Progenitor cell of endocrine pancreas (in vitro differentiated cells): ENCODE measurements around the gene RRP9. TPM values are rescaled to one million over a fixed set of nuclear protein-coding genes. Genes with fewer than 3 reads are reported as not detected.

Source experiments
- DNase-seq: peaks from one replicate; pipeline ENCODE4 v3.0.0; 2021; ENCODE audit warnings: low spot score; ENCODE audit not compliant: unreplicated experiment
- H3K27ac Mint-ChIP-seq: 2 replicates; pipeline ENCODE4 v1.8.0; 2021; ENCODE audit warnings: mild to moderate bottlenecking, moderate library complexity, mixed read lengths
- H3K27me3 Mint-ChIP-seq: 2 replicates; pipeline ENCODE4 v1.8.0; 2021; ENCODE audit warnings: mixed read lengths
- H3K36me3 Mint-ChIP-seq: 2 replicates; pipeline ENCODE4 v1.8.0; 2022; ENCODE audit warnings: mixed read lengths; ENCODE audit not compliant: insufficient read depth
- H3K4me1 Mint-ChIP-seq: 2 replicates; pipeline ENCODE4 v1.8.0; 2021; ENCODE audit warnings: low read depth, mixed read lengths
- H3K4me3 Mint-ChIP-seq: 2 replicates; pipeline ENCODE4 v1.8.0; 2021; ENCODE audit warnings: low read depth, mild to moderate bottlenecking, moderate library complexity, mixed read lengths
- H3K9me3 Mint-ChIP-seq: 2 replicates; pipeline ENCODE4 v1.8.0; 2021; ENCODE audit warnings: low read depth, mixed read lengths
- total RNA-seq: library from RNA; stranded (reverse); gene quantifications from 2 replicates; pipeline ENCODE4 v1.2.1, GENCODE V29; 2021
- TF ChIP-seq, protein P1 (sequence below): fragments of 200-600 bp; sonication (generic); IDR thresholded peaks from one replicate; pipeline ENCODE4 v1.5.0; 2021; ENCODE audit warnings: antibody characterized with exemption, mild to moderate bottlenecking; ENCODE audit not compliant: unreplicated experiment

Gene RRP9
- total RNA-seq, 1 donor from 2014 or later: 22.5 TPM

- no peaks in the 10 kb centered on the region for H3K4me1 Mint-ChIP-seq
- no peak overlapping the region for H3K4me3 Mint-ChIP-seq
- H3K27ac Mint-ChIP-seq: no peak overlapping the region
- TF ChIP-seq, protein P1, sequence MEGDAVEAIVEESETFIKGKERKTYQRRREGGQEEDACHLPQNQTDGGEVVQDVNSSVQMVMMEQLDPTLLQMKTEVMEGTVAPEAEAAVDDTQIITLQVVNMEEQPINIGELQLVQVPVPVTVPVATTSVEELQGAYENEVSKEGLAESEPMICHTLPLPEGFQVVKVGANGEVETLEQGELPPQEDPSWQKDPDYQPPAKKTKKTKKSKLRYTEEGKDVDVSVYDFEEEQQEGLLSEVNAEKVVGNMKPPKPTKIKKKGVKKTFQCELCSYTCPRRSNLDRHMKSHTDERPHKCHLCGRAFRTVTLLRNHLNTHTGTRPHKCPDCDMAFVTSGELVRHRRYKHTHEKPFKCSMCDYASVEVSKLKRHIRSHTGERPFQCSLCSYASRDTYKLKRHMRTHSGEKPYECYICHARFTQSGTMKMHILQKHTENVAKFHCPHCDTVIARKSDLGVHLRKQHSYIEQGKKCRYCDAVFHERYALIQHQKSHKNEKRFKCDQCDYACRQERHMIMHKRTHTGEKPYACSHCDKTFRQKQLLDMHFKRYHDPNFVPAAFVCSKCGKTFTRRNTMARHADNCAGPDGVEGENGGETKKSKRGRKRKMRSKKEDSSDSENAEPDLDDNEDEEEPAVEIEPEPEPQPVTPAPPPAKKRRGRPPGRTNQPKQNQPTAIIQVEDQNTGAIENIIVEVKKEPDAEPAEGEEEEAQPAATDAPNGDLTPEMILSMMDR: no peak
- no peak for DNase-seq
- no peaks in the 10 kb centered on the region for H3K36me3 Mint-ChIP-seq
- no peaks in the 10 kb centered on the region for H3K9me3 Mint-ChIP-seq
- H3K27me3 Mint-ChIP-seq: no peaks in the 10 kb centered on the region
These were observed 13.3 kb downstream of the RRP9 start for GRCh38 chr3:51928438-51928837.

GRCh38 chr3:51927061-51927977, 14.4 kb downstream of the RRP9 start:
- H3K9me3 Mint-ChIP-seq: no peaks in the 10 kb centered on the region
- H3K36me3 Mint-ChIP-seq: no peaks in the 10 kb centered on the region
- no peaks in the 10 kb centered on the region for H3K27me3 Mint-ChIP-seq
- no peak for DNase-seq
- no peak overlapping the region for H3K4me3 Mint-ChIP-seq
- H3K4me1 Mint-ChIP-seq: no peaks in the 10 kb centered on the region
- H3K27ac Mint-ChIP-seq: no peak overlapping the region
- TF ChIP-seq, protein P1: no peak

DNA sequence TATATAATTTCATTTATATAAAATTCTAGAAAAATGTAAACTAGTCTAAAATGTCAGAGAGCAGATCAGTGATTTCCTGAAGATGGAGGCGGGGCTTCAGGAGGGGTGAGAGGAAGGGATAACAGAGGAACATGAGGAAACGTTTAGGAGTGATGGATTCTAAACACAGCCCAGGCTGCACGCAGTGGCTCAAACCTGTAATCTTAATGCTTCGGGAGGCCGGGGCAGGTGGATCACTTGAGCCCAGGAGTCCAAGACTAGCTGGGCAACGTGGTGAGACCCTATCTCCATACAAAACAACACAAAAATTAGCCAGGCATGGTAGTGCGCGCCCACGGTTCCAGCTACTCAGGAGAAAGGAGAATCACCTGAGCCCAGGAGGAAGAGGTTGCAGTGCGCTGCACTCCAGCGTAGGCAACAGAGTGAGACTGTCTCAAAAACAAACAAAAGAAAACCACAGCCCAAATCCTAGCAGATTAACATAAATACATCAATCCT, 20.6 kb downstream of the RRP9 start:
- peaks cover 5% of the 10 kb centered on the region for H3K4me1 Mint-ChIP-seq
- no peaks in the 10 kb centered on the region for H3K9me3 Mint-ChIP-seq
- H3K27me3 Mint-ChIP-seq: no peaks in the 10 kb centered on the region
- no peak for DNase-seq
- H3K4me3 Mint-ChIP-seq: no peak overlapping the region
- H3K27ac Mint-ChIP-seq: no peak overlapping the region
- TF ChIP-seq, protein P1: no peak
- H3K36me3 Mint-ChIP-seq: no peaks in the 10 kb centered on the region

- DNase-seq: no peak
- Mint-ChIP-seq H3K9me3 (no peaks in the 10 kb centered on the region), H3K27ac (no peak overlapping the region), H3K36me3 (no peaks in the 10 kb centered on the region), H3K4me3 (no peak overlapping the region), H3K27me3 (no peaks in the 10 kb centered on the region), H3K4me1 (peaks cover 5% of the 10 kb centered on the region)
- TF ChIP-seq, protein P1: no peak
These were observed 25.3 kb downstream of the RRP9 start for GRCh38 chr3:51916418-51916817.

DNA sequence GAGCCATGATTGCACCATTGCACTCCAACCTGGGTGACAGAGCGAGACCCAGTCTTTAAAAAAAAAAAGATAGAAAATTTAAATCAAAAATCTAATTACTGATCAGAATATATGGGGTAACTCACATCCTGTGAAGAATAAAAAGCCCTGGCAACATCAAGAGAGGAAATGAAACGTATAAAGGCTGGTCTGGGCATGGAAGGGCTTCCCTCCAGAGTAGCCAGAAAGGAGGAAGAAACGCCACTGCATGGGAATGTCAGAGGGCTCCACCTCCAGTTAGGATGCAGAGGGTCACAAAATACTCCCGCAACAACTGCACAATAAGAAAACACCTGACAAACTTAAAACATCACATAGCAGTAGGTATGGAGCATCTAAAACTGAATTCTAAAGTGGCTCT, 33.7 kb downstream of the RRP9 start:
- H3K4me1 Mint-ChIP-seq: no peaks in the 10 kb centered on the region
- H3K36me3 Mint-ChIP-seq: no peaks in the 10 kb centered on the region
- no peaks in the 10 kb centered on the region for H3K27me3 Mint-ChIP-seq
- no peak for DNase-seq
- no peak overlapping the region for H3K27ac Mint-ChIP-seq
- TF ChIP-seq, protein P1: no peak
- no peak overlapping the region for H3K4me3 Mint-ChIP-seq
- peaks cover 26% of the 10 kb centered on the region for H3K9me3 Mint-ChIP-seq
